Activated CD8-positive, alpha-beta memory T cell treated with anti-CD3 and anti-CD28 coated beads for 4 hours (primary cell): Measurements from ENCODE around the gene TTLL7.
"Not testable (repeated sequence)": the region's sequence is repeated elsewhere in the genome, so short reads cannot be mapped to it uniquely, and the experiment has no call there.

Source experiments
- DNase-seq, 2 donors: peaks; one replicate each; pipeline ENCODE4 v3.0.0-alpha.2; 2020; ENCODE audit warnings: low read depth in 2 of 2

TTLL7 gene

GRCh38 chr1:83995649-83996048, 3.3 kb downstream of the TTLL7 start:
- no peak for DNase-seq

DNA sequence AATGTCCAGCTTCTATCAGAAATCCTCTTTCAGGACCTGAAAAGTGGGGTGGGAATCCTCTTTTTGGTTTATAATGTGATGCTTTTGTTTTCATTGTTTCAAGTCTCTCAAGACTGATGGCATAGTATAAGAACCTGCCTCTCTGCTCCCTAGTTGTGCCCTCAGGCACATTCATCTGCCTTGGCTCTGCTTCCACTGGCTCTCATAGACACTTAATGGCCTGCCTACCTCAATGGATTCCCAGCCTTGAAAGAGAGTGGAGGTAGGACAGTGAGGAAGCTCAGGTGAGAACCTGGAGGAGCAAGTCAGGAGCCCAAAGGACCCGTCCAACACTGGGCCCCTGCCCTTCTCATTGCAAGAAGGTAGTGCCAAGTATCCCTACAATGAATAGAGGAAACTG, 4.8 kb downstream of the TTLL7 start:
- DNase-seq: no peak

DNA sequence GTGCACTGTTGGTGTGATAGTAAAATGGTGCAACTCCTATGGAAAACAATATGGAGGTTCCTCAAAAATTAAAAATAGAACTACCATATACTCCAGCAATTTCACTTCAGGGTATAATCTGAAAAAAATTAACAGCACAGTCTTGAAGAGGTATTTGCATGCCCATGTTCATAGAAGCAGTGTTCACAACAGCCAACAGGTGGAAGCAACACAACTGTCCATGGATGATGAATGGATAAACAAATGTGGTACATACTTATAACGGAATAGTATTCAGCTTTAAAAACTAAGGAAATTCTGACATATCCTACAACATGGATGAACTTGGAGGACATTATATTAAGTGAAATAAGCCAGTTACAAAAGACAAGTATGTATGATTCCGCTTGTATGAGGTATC, 8.2 kb downstream of the TTLL7 start:
- no peak for DNase-seq

GRCh38 chr1:83985048-83985447, 13.9 kb downstream of the TTLL7 start:
- no peak for DNase-seq

- not testable (repeated sequence) for DNase-seq
Observed at GRCh38 chr1:83983918-83984317, 15.0 kb downstream of the TTLL7 start.

GRCh38 chr1:83978056-83978455, 20.9 kb downstream of the TTLL7 start:
- no peak for DNase-seq

GRCh38 chr1:83976920-83977319, 22.0 kb downstream of the TTLL7 start:
- DNase-seq: no peak

DNA sequence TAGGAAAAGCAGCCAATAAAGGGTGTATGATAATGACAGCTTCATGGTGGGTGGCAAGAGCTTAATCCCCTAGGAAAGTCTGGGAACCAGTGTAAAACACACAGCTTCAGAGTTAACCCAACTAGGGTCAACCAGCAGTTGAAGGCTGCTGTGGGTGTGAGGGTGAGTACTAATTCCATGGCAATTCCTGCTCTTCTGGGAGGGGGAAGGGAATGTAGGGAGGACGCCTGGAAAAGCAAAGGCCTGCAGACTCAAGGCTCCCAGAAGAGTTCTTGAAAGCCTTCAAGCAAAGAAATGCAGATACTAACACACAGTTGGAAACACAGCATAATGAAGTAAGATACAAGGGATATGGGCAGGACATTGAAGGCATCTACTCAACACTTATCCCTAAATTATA, 28.1 kb downstream of the TTLL7 start:
- DNase-seq: no peak

DNA sequence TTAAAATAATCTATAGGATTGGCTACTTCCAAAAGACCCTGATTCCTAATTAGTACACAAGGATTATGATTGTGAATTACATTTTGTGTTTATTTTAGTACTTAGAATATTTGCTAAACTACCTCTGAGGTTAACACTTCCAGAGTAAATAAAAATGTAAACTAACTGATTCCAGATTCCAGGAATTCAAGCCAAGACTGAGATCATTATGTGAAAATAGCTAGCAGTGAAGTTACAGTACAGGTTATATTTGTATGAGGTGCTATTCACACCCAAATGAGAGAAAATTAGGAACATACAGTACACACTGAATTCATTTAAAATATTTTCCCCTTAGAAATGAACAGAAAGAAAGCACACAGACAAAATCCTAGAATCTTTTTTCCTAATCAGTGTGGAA, 28.8 kb downstream of the TTLL7 start:
- DNase-seq: no peak

DNA sequence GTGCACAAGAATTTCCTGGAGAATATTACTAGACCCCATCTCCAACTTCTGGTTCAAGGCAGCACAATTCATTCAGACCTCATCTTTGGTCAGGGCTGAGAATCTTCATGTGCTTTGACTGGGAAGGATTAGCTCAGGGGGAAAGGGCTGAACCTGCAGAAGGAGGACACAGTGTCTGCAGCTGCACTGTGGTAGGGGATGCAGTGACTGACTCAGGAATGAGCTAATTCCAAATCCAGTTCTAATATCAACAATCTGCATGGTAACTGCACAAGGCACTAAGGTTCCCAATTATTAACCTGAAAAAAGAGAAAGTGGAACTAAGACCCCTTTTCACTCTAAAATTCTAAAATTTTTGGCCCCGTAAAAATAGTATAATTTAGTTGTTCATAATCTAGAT, 31.6 kb downstream of the TTLL7 start:
- DNase-seq: no peak

GRCh38 chr1:83964153-83964552, 34.8 kb downstream of the TTLL7 start:
- no peak for DNase-seq

- no peak for DNase-seq
Observed at GRCh38 chr1:83961571-83962295, 37.2 kb downstream of the TTLL7 start.

GRCh38 chr1:83960669-83961277, 38.2 kb downstream of the TTLL7 start:
- DNase-seq: no peak

GRCh38 chr1:83959824-83960498, 39.0 kb downstream of the TTLL7 start:
- DNase-seq: no peak

DNA sequence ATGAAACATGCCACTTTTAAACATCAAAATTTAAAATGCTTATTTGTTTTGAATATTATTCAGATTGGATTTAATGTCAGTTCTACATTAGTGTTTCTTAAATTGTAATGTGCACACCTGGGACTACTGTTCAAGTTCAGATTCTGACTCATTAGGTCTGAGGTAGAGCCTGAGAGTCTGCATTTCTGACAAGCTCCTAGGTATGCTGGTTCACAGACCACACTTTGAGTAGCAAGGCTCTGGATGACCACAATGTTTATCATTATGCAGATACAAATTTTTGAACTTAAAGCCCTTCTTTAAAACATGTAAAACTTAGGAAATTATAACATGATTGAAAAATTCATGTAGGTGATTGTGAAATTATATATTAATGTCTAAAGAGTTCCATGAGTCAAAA, 40.2 kb downstream of the TTLL7 start:
- DNase-seq: no peak

GRCh38 chr1:83954166-83954823, 44.6 kb downstream of the TTLL7 start:
- no peak for DNase-seq

GRCh38 chr1:83950106-83950661, 48.7 kb downstream of the TTLL7 start:
- no peak for DNase-seq

GRCh38 chr1:83942914-83943313, 56.0 kb downstream of the TTLL7 start:
- no peak for DNase-seq

DNA sequence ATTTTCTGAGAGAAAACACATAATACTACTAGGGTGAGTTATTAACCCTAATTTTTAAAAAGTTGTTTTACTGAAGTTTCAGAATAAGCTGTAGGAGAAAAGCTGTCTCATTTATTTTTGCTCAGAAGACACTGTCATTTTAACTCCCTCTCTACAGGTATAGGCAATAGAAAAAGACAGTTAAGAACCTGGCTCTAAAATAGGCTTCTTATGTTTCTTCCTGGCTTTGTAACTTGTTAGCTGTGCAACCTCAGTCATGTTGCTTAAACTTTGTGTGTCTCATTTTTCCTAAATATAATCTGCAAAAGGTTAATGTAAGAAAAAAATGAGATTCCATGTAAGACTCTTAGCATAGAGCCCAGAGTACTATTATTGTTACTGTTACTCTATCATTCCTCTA, 64.4 kb downstream of the TTLL7 start:
- DNase-seq: no peak

DNA sequence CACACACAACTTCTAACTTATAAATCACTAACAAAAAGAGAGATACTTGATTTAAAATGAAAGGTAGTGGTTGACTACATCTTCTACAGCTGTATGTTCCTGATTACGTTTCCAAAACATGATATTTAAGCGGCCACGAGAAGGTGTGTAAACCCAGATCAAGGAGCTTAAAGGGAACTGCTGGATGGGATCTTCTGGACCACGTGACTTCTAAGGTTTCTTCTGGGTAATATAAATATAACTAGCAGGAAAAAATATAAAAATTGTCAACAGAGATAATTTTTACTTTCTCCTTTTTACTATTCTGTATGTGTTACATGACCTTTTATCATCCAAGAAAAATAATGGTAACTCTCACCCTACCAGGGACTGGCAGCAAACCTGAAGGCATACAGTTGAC, 66.2 kb downstream of the TTLL7 start:
- DNase-seq: no peak

- no peak for DNase-seq
Observed at GRCh38 chr1:83932281-83932680, 66.7 kb downstream of the TTLL7 start.

DNA sequence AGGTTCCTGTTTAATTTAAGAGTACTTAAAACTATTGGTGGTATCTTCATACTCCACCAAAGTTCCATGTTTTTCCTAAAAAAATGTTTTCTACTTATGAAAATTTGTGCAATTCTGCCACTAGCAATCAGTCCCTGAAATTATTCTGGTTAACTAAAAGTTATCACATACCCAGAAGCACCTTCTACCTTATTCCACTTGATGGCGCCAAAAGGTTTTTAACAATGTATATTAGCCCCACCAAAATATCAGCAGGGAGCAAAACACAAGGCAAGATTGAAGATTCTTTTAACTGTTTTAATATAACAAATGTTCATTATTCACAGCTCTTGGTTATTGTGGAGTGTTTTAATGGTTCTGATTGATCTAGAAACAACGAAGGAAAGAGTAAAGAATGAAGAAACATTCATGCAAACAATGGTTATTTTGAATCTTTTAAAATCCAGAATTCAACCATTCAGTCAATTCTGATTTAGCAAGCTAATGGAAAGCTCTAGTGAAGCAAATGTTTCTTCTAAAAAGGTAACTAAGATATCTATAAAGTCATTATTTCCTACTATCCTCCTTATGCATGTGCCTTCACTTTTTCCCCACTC, 67.2 kb downstream of the TTLL7 start:
- DNase-seq: no peak
